ENCODE data around the gene PDE11A.

DNA sequence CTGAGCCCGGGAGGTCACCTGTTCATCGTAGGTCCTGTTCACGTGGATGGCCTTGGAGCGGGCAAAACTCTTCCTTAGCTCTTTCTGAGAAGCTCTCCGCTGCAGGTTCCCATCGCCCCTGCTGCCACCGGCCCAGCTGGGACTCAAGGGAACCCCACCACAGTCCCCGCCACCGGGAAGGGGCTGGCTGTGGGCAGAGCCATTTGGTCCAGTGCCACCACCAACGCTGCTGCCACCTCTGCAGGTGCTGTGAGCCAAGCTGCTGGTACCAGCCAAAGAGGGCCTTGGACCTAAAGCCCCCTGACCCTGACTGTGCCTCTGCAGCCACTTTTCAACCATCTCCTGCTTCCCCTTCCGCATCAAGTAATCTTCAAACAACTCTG lies 586 bp downstream of the PDE11A start:
- TF ChIP-seq, protein P1, sequence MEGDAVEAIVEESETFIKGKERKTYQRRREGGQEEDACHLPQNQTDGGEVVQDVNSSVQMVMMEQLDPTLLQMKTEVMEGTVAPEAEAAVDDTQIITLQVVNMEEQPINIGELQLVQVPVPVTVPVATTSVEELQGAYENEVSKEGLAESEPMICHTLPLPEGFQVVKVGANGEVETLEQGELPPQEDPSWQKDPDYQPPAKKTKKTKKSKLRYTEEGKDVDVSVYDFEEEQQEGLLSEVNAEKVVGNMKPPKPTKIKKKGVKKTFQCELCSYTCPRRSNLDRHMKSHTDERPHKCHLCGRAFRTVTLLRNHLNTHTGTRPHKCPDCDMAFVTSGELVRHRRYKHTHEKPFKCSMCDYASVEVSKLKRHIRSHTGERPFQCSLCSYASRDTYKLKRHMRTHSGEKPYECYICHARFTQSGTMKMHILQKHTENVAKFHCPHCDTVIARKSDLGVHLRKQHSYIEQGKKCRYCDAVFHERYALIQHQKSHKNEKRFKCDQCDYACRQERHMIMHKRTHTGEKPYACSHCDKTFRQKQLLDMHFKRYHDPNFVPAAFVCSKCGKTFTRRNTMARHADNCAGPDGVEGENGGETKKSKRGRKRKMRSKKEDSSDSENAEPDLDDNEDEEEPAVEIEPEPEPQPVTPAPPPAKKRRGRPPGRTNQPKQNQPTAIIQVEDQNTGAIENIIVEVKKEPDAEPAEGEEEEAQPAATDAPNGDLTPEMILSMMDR (IDR thresholded peaks at IDR 0.05), result no peak
- TF ChIP-seq POLR2A (IDR thresholded peaks at IDR 0.05), result no peak

Data from adrenal gland (tissue), 5 donors.